Tibial nerve (tissue), 4 donors: ENCODE data around the gene ACSM5. TPM values are rescaled to one million over a fixed set of nuclear protein-coding genes. Genes with fewer than 3 reads are reported as not detected.
"Not testable (repeated sequence)": the region's sequence is repeated elsewhere in the genome, so short reads cannot be mapped to it uniquely, and the experiment has no call there.

Source experiments
- DNase-seq, 2 donors: peaks; one replicate each; pipeline ENCODE4 v3.0.0-alpha.2; 2019; ENCODE audit warnings: low spot score in 2 of 2
- H3K27ac ChIP-seq, 4 donors: fragments of 200-600 bp; sonication (generic) in 3 of 4; one replicate each; pipeline ENCODE4 v1.5.1; 2017 to 2019; ENCODE audit warnings: mild to moderate bottlenecking in 1 of 4
- H3K27me3 ChIP-seq, 2 donors: fragments of 200-600 bp; sonication (generic) in 1 of 2; one replicate each; pipeline versions ENCODE4 v1.5.1 to v1.6.0; 2017 to 2019
- H3K36me3 ChIP-seq, 3 donors: fragments of 200-600 bp; sonication (generic); one replicate each; pipeline ENCODE4 v1.5.1; 2018 to 2019
- H3K4me1 ChIP-seq, 4 donors: fragments of 200-600 bp; sonication (generic) in 3 of 4; one replicate each; pipeline ENCODE4 v1.5.1; 2017 to 2019
- H3K4me3 ChIP-seq, 4 donors: fragments of 200-600 bp; sonication (generic) in 3 of 4; one replicate each; pipeline ENCODE4 v1.5.1; 2017 to 2019; ENCODE audit warnings: mild to moderate bottlenecking in 1 of 4, moderate library complexity in 1 of 4
- H3K9me3 ChIP-seq, 4 donors: fragments of 200-600 bp; sonication (generic) in 3 of 4; one replicate each; pipeline ENCODE4 v1.5.1; 2017 to 2019
- CTCF ChIP-seq, 5 experiments: fragments of 200-600 bp in 3 of 5; fragments of 450-650 bp in 2 of 5; sonication (generic) in 3 of 5; IDR thresholded peaks; one replicate each; pipeline ENCODE4 v1.5.1; 2016 to 2019; ENCODE audit warnings: antibody characterized with exemption in 5 of 5, mild to moderate bottlenecking in 3 of 5, moderate library complexity in 2 of 5
- EP300 ChIP-seq, 2 donors: sonication (generic); formaldehyde crosslinking; IDR thresholded peaks; one replicate each; pipeline ENCODE4 v1.6.1; 2017; ENCODE audit warnings: antibody characterized with exemption in 2 of 2, mild to moderate bottlenecking in 1 of 2
- POLR2A ChIP-seq, 2 donors: fragments of 450-650 bp; IDR thresholded peaks; one replicate each; pipeline ENCODE4 v1.6.1; 2017; ENCODE audit warnings: antibody characterized with exemption in 2 of 2, mild to moderate bottlenecking in 2 of 2, moderate library complexity in 2 of 2
- WGBS, 2 donors: methylation state at CpG; one replicate each; pipeline ENCODE4 v1.1.5; 2018; 5-methylcytosine and 5-hydroxymethylcytosine counted together
- total RNA-seq, 4 donors: library from RNA; depleted of rRNA; stranded (reverse); fragments of >200 nt; gene quantifications; one replicate each; pipeline ENCODE4 v1.1.0, GENCODE V29; 2016

Gene ACSM5
- total RNA-seq, 4 donors from 2014 or later = 10.5 to 25.1 (median 20.2) TPM

GRCh38 chr16:20441191-20441590 lies 31.9 kb downstream of the ACSM5 start:
- TF ChIP-seq POLR2A (IDR thresholded peaks at IDR 0.05) = no peak
- no peak for TF ChIP-seq CTCF (IDR thresholded peaks at IDR 0.05)
- no peak for TF ChIP-seq EP300 (IDR thresholded peaks at IDR 0.05)
- Histone ChIP-seq H3K27me3 (no peaks in the 10 kb centered on the region), H3K27ac (no peak overlapping the region), H3K36me3 (no peaks in the 10 kb centered on the region), H3K4me1 (no peaks in the 10 kb centered on the region), H3K4me3 (no peak overlapping the region), H3K9me3 (no peaks in the 10 kb centered on the region)
- DNase-seq = no peak
- WGBS, 2 donors = 43 to 58% methylated on average over 3 of the region's 3 CpGs

- H3K36me3 ChIP-seq, H3K4me3 ChIP-seq, H3K4me1 ChIP-seq, H3K9me3 ChIP-seq, H3K27ac ChIP-seq, H3K27me3 ChIP-seq, DNase-seq: not testable (repeated sequence)
- 74 to 93% methylated on average over 2 of the region's 4 CpGs for WGBS, 2 donors
Observed at GRCh38 chr16:20441859-20442258, 32.5 kb downstream of the ACSM5 start.

- H3K9me3 ChIP-seq, H3K4me1 ChIP-seq, H3K27me3 ChIP-seq, DNase-seq, H3K36me3 ChIP-seq, H3K4me3 ChIP-seq, H3K27ac ChIP-seq: not testable (repeated sequence)
- no CpG with 5 or more reads among the region's 3 CpGs for WGBS, 2 donors
Observed at GRCh38 chr16:20446652-20447393, 37.5 kb downstream of the ACSM5 start.

- not testable (repeated sequence) for H3K4me3 ChIP-seq, H3K36me3 ChIP-seq, H3K4me1 ChIP-seq, H3K9me3 ChIP-seq, H3K27ac ChIP-seq, DNase-seq, H3K27me3 ChIP-seq
- 60% methylated on average over 1 of the region's 1 CpG; no CpG with 5 or more reads in 1 of the 2 donors for WGBS, 2 donors
Observed at GRCh38 chr16:20451364-20451763, 42.0 kb downstream of the ACSM5 start, which contains the start of gene ACSM2A. Gene ACSM2A (plus strand): TSS chr16:20451521. CDS start chr16:20460115, 8,594 bp downstream.

- not testable (repeated sequence) for H3K9me3 ChIP-seq, DNase-seq, H3K36me3 ChIP-seq, H3K27ac ChIP-seq, H3K4me3 ChIP-seq, H3K27me3 ChIP-seq, H3K4me1 ChIP-seq
- WGBS, 2 donors = 93% methylated on average over 2 of the region's 5 CpGs; no CpG with 5 or more reads in 1 of the 2 donors
Observed at GRCh38 chr16:20453633-20454032, 44.3 kb downstream of the ACSM5 start.

- not testable (repeated sequence) for H3K36me3 ChIP-seq, H3K27ac ChIP-seq, H3K27me3 ChIP-seq, H3K4me1 ChIP-seq, H3K4me3 ChIP-seq, DNase-seq, H3K9me3 ChIP-seq
- 90 to 92% methylated on average over 2 of the region's 2 CpGs for WGBS, 2 donors
Observed at GRCh38 chr16:20459227-20459626, 49.9 kb downstream of the ACSM5 start.

- 86 to 89% methylated on average over 3 to 4 of the region's 4 CpGs for WGBS, 2 donors
- H3K36me3 ChIP-seq = not testable (repeated sequence)
Observed at GRCh38 chr16:20460313-20460712, 51.0 kb downstream of the ACSM5 start.

GRCh38 chr16:20468954-20469353 lies 59.6 kb downstream of the ACSM5 start:
- H3K27me3 ChIP-seq, H3K9me3 ChIP-seq, H3K27ac ChIP-seq, H3K36me3 ChIP-seq, H3K4me1 ChIP-seq, H3K4me3 ChIP-seq, DNase-seq: not testable (repeated sequence)

More at GRCh38 chr16:20460313-20460712, 51.0 kb downstream of the ACSM5 start:
- H3K9me3 ChIP-seq, DNase-seq, H3K4me3 ChIP-seq, H3K27me3 ChIP-seq, H3K4me1 ChIP-seq, H3K27ac ChIP-seq: not testable (repeated sequence)

GRCh38 chr16:20469930-20470329 lies 60.6 kb downstream of the ACSM5 start:
- H3K36me3 ChIP-seq, H3K9me3 ChIP-seq, H3K4me1 ChIP-seq, DNase-seq, H3K4me3 ChIP-seq, H3K27ac ChIP-seq, H3K27me3 ChIP-seq: not testable (repeated sequence)
- WGBS, 2 donors = 94 to 100% methylated on average over 2 of the region's 2 CpGs

GRCh38 chr16:20470732-20471131 lies 61.4 kb downstream of the ACSM5 start:
- not testable (repeated sequence) for DNase-seq, H3K4me1 ChIP-seq, H3K4me3 ChIP-seq, H3K9me3 ChIP-seq, H3K27ac ChIP-seq, H3K27me3 ChIP-seq, H3K36me3 ChIP-seq
- WGBS, 2 donors = 78 to 91% methylated on average over 1 of the region's 1 CpG

- not testable (repeated sequence) for H3K27me3 ChIP-seq, H3K4me3 ChIP-seq, H3K36me3 ChIP-seq, H3K4me1 ChIP-seq, H3K9me3 ChIP-seq, H3K27ac ChIP-seq, DNase-seq
- WGBS, 2 donors = 34 to 36% methylated on average over 2 of the region's 2 CpGs
Observed at GRCh38 chr16:20477188-20477744, 67.9 kb downstream of the ACSM5 start.

- DNase-seq, H3K36me3 ChIP-seq: not testable (repeated sequence)
Observed at GRCh38 chr16:20483989-20484388, 74.7 kb downstream of the ACSM5 start.

More at GRCh38 chr16:20483989-20484388, 74.7 kb downstream of the ACSM5 start:
- not testable (repeated sequence) for H3K27me3 ChIP-seq, H3K27ac ChIP-seq, H3K4me3 ChIP-seq, H3K4me1 ChIP-seq, H3K9me3 ChIP-seq
- WGBS, 2 donors = 0% methylated on average over 1 of the region's 1 CpG; no CpG with 5 or more reads in 1 of the 2 donors
